CD14-positive monocyte (primary cell): ENCODE data around the gene ERF. TPM values are rescaled to one million over a fixed set of nuclear protein-coding genes. Genes with fewer than 3 reads are reported as not detected.

Experiments
- DNase-seq, 3 donors: peaks; one replicate each; pipeline ENCODE4 v3.0.0-alpha.2; 2011 to 2022
- H2AFZ ChIP-seq: 2 replicates; pipeline ENCODE4 v1.6.0; 2012; ENCODE audit warnings: mild to moderate bottlenecking, low read depth, low read length, inconsistent platforms; ENCODE audit not compliant: insufficient read depth, poor library complexity, severe bottlenecking
- H3K27ac ChIP-seq, 2 donors: 1 replicate in 1 of 2; 2 replicates in 1 of 2; pipeline ENCODE4 v1.5.1; 2012 to 2013; ENCODE audit warnings: low read length in 2 of 2, control low read depth in 1 of 2, inconsistent platforms in 1 of 2, low read depth in 1 of 2, mild to moderate bottlenecking in 1 of 2
- H3K27me3 ChIP-seq, 2 donors: one replicate each; pipeline versions ENCODE4 v1.6.0 to v1.6.1; 2011 to 2013; ENCODE audit warnings: low read length in 2 of 2; ENCODE audit not compliant: control insufficient read depth in 2 of 2, insufficient read depth in 2 of 2
- H3K36me3 ChIP-seq, 2 donors: replicated peaks in 1 of 2; 1 replicate in 1 of 2; 2 replicates in 1 of 2; pipeline versions ENCODE4 v1.5.1 to v1.6.1; 2012 to 2013; ENCODE audit warnings: low read length in 2 of 2, control low read depth in 1 of 2, inconsistent platforms in 1 of 2, mild to moderate bottlenecking in 1 of 2; ENCODE audit not compliant: insufficient read depth in 2 of 2, control insufficient read depth in 1 of 2
- H3K4me1 ChIP-seq, 2 donors: 1 replicate in 1 of 2; 2 replicates in 1 of 2; pipeline versions ENCODE4 v1.5.1 to v1.6.1; 2012 to 2013; ENCODE audit warnings: low read length in 2 of 2, control low read depth in 1 of 2, inconsistent platforms in 1 of 2, mild to moderate bottlenecking in 1 of 2, moderate library complexity in 1 of 2; ENCODE audit not compliant: insufficient read depth in 2 of 2, control insufficient read depth in 1 of 2
- H3K4me2 ChIP-seq: replicated peaks from 2 replicates; pipeline ENCODE3; 2012; ENCODE audit warnings: low read length, moderate library complexity, mild to moderate bottlenecking; ENCODE audit not compliant: poor library complexity, severe bottlenecking; ENCODE audit errors: extremely low read depth
- H3K4me3 ChIP-seq, 3 experiments: fragments of 200-600 bp in 1 of 3; sonication (generic) in 1 of 3; replicated peaks in 1 of 3; 1 replicate in 2 of 3; 2 replicates in 1 of 3; pipeline ENCODE4 v1.5.1; 2011 to 2013; ENCODE audit warnings: low read length in 3 of 3, mild to moderate bottlenecking in 3 of 3, control low read depth in 2 of 3, low read depth in 2 of 3, inconsistent platforms in 1 of 3, moderate library complexity in 1 of 3
- H3K79me2 ChIP-seq: 2 replicates; pipeline ENCODE4 v1.6.0; 2012; ENCODE audit warnings: mild to moderate bottlenecking, control low read depth, inconsistent platforms, low read length, moderate library complexity; ENCODE audit not compliant: insufficient read depth
- H3K9ac ChIP-seq: 2 replicates; pipeline ENCODE4 v1.6.0; 2017; ENCODE audit warnings: low read length, mild to moderate bottlenecking; ENCODE audit not compliant: insufficient read depth, poor library complexity, severe bottlenecking
- H3K9me3 ChIP-seq, 2 donors: replicated peaks in 1 of 2; 1 replicate in 1 of 2; 2 replicates in 1 of 2; pipeline versions ENCODE4 v1.5.1 to v1.6.1; 2012 to 2013; ENCODE audit warnings: low read length in 2 of 2, control low read depth in 1 of 2; ENCODE audit not compliant: control insufficient read depth in 1 of 2, insufficient read depth in 1 of 2
- H4K20me1 ChIP-seq: 2 replicates; pipeline ENCODE4 v1.6.0; 2012; ENCODE audit warnings: mild to moderate bottlenecking, low read length, control low read depth, moderate library complexity; ENCODE audit not compliant: insufficient read depth
- H3K27ac Mint-ChIP-seq, 7 donors: one replicate each; pipeline ENCODE4 v1.8.0; 2020; ENCODE audit warnings: mild to moderate bottlenecking in 7 of 7, mixed read lengths in 7 of 7, moderate library complexity in 6 of 7, inconsistent platforms in 2 of 7
- H3K27me3 Mint-ChIP-seq, 3 donors: one replicate each; pipeline ENCODE4 v1.8.0; 2021 to 2022; ENCODE audit warnings: low read depth in 3 of 3, mild to moderate bottlenecking in 3 of 3, mixed read lengths in 3 of 3, moderate library complexity in 3 of 3, inconsistent platforms in 1 of 3
- H3K36me3 Mint-ChIP-seq, 2 donors: one replicate each; pipeline ENCODE4 v1.8.0; 2020; ENCODE audit warnings: mixed read lengths in 2 of 2, inconsistent platforms in 1 of 2, mild to moderate bottlenecking in 1 of 2
- H3K4me1 Mint-ChIP-seq: one replicate; pipeline ENCODE4 v1.8.0; 2020; ENCODE audit warnings: mild to moderate bottlenecking, mixed read lengths
- H3K4me3 Mint-ChIP-seq, 2 donors: one replicate each; pipeline ENCODE4 v1.8.0; 2020; ENCODE audit warnings: mild to moderate bottlenecking in 2 of 2, mixed read lengths in 2 of 2, moderate library complexity in 1 of 2
- H3K9me3 Mint-ChIP-seq, 7 donors: one replicate each; pipeline ENCODE4 v1.8.0; 2020 to 2022; ENCODE audit warnings: mixed read lengths in 7 of 7, mild to moderate bottlenecking in 6 of 7, moderate library complexity in 6 of 7, inconsistent platforms in 2 of 7
- WGBS: methylation state at CpG from one replicate; pipeline ENCODE4 v1.1.5; 2013; ENCODE audit warnings: missing lambda C conversion rate; ENCODE audit not compliant: insufficient coverage; 5-methylcytosine and 5-hydroxymethylcytosine counted together
- intact Hi-C, 2 donors: fragments of 100-400 bp; cut with micrococcal nuclease; formaldehyde crosslinking; loops; one replicate each; pipeline versions ENCODE4 v1.15.0 to v1.15.1; 2023
- polyA plus RNA-seq, 3 donors: library from polyadenylated mRNA; depleted of rRNA in 1 of 3; unstranded in 2 of 3; stranded (reverse) in 1 of 3; fragments of 300-500 nt in 2 of 3; fragments of >200 nt in 1 of 3; fragmentation: Illumina TruSeq in 2 of 3; gene quantifications; 1 replicate in 2 of 3; 2 replicates in 1 of 3; pipeline ENCODE4 v1.2.3, GENCODE V29; 2012 to 2021
- TF ChIP-seq, protein P1 (sequence below): fragments of 200-600 bp; IDR thresholded peaks from one replicate; pipeline ENCODE4 v1.8.0; 2022; ENCODE audit warnings: antibody characterized with exemption, mild to moderate bottlenecking

ERF gene
- polyA plus RNA-seq, 3 donors = 2.3 to 42.6 (median 3.4) TPM

DNA sequence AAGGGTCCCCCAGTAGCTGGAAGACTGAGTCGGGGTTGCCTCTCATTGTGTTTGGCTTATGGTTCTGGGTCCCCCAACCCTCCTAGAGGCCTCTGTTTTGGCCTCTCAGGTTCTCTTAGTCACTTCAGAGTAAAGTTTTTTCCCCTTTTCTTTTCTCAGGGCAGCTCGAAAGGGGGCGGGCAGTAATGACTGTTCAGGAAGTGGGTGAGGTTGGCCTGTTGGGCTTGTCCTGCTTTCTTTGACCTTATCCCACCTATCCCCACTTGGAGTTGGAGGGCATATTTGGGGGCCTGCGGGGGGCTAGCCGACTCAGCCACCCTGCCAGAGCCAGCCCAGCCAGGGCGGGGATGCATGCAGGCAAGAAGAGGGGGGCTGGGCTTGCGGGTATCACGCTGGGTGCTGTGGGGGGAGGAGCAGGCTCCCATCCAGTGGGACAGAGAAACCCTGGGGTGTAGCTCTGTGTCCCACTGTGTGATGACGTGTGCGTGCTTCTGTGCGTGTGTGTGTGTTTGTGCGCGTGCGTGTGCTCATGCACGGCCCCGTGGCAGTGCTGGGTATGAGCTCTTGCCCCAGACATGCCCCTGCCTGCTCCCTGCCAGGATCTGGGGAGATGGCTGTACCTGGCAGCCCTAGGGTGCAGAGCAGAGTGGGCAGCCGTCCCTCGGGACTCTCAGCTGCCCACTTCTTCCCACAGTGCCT, 15.6 kb upstream of the ERF start:
- H2AFZ ChIP-seq = peak overlapping the region; percentile 26
- TF ChIP-seq, protein P1, sequence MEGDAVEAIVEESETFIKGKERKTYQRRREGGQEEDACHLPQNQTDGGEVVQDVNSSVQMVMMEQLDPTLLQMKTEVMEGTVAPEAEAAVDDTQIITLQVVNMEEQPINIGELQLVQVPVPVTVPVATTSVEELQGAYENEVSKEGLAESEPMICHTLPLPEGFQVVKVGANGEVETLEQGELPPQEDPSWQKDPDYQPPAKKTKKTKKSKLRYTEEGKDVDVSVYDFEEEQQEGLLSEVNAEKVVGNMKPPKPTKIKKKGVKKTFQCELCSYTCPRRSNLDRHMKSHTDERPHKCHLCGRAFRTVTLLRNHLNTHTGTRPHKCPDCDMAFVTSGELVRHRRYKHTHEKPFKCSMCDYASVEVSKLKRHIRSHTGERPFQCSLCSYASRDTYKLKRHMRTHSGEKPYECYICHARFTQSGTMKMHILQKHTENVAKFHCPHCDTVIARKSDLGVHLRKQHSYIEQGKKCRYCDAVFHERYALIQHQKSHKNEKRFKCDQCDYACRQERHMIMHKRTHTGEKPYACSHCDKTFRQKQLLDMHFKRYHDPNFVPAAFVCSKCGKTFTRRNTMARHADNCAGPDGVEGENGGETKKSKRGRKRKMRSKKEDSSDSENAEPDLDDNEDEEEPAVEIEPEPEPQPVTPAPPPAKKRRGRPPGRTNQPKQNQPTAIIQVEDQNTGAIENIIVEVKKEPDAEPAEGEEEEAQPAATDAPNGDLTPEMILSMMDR = no peak

DNA sequence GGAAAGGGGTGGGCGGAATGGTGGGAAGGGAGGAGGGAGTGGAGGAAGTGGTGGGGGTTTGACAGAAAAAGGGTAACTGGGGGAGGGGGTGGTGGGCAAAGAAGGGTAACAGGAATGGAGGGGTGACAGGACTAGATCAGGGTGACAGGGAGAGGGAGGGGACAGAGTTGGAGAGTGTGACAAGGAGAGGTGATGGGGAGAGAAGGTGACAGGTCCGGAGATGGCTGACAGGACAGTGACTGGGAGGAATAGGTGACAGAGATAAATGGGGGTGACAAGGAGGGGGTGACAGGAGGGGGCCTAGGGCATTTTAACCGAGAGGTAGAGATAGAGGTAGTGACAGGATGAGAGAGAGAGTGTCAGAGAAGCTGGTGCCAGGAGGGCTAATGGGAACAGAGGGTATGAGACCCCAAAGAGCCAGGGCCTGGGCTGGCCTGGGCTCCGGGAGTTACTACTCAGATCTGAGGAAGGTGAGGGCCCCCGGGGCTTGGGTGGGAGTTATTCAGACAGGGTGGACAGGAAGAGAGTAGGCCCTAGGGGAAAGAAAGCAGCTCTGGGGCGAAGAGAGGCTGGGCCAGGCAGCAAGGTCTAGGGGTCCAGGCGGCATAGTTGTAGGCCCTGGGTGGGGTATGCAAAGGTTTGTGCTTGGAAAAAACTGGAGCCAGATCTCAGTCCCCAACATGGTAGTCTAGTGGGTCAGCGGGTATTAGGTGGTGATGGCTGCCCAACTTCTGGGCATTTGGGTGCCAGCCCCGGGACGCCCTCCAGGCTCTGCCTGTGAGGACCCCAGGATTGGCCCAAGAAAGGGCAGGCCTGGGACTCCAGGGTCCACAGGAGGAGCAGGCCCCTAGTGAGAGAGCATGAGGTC, 14.8 kb upstream of the ERF start:
- Histone ChIP-seq H3K27ac (peak overlapping the region; percentile 90 to 95), H2AFZ (no peak overlapping the region)

More for the DNA sequence above, 15.6 kb upstream of the ERF start:
- H3K9ac ChIP-seq = peak overlapping the region; percentile 78
- H3K9me3 ChIP-seq = no peaks in the 10 kb centered on the region
- H3K9me3 Mint-ChIP-seq = peaks cover 0 to 2% (median 0%) of the 10 kb centered on the region in 7 donors
- no peaks in the 10 kb centered on the region for H3K27me3 ChIP-seq
- H3K79me2 ChIP-seq = peaks cover 59% of the 10 kb centered on the region
- peak overlapping the region; percentile 80 for H3K4me2 ChIP-seq
- peak overlapping the region in 4 of 7 donors; percentile 98 to 99 (median 99) for H3K27ac Mint-ChIP-seq
- peak overlapping the region; percentile 90 to 95 for H3K27ac ChIP-seq
- H4K20me1 ChIP-seq = peaks cover 25% of the 10 kb centered on the region
- H3K36me3 ChIP-seq = peaks cover 36% of the 10 kb centered on the region in 2 donors
- H3K27me3 Mint-ChIP-seq = peaks cover 0 to 5% (median 0%) of the 10 kb centered on the region in 3 donors
- DNase-seq = peak; percentile 82 to 91 (median 84)
- 0% methylated on average over 4 of the region's 18 CpGs for WGBS
- peaks cover 27 to 39% of the 10 kb centered on the region in 2 donors for H3K36me3 Mint-ChIP-seq
- peak overlapping the region; percentile 84 to 95 for H3K4me3 Mint-ChIP-seq
- H3K4me1 ChIP-seq = peaks cover 30 to 42% of the 10 kb centered on the region in 2 donors
- intact Hi-C loops = no loop called here
- peaks cover 39% of the 10 kb centered on the region for H3K4me1 Mint-ChIP-seq
- H3K4me3 ChIP-seq = peak overlapping the region; percentile 65 to 88 (median 73)

More for the DNA sequence above, 14.8 kb upstream of the ERF start:
- 36% methylated on average over 10 of the region's 10 CpGs for WGBS
- no peak for DNase-seq
- H3K4me1 Mint-ChIP-seq = peaks cover 32% of the 10 kb centered on the region
- peaks cover 28 to 30% of the 10 kb centered on the region in 2 donors for H3K36me3 ChIP-seq
- intact Hi-C loops = loop anchor here (2.0 kb wide), 2 partner anchors 13 to 15 kb away; partner anchors contain the start of gene ERF (in 2 of the 2)
- H3K36me3 Mint-ChIP-seq = peaks cover 21 to 32% of the 10 kb centered on the region in 2 donors
- TF ChIP-seq, protein P1 = no peak
- peak overlapping the region; percentile 84 to 95 for H3K4me3 Mint-ChIP-seq
- H4K20me1 ChIP-seq = peaks cover 18% of the 10 kb centered on the region
- H3K27me3 ChIP-seq = no peaks in the 10 kb centered on the region
- no peaks in the 10 kb centered on the region for H3K9me3 ChIP-seq
- H3K4me1 ChIP-seq = peaks cover 30 to 35% of the 10 kb centered on the region in 2 donors
- peak overlapping the region in 4 of 7 donors; percentile 98 to 99 (median 99) for H3K27ac Mint-ChIP-seq
- H3K4me3 ChIP-seq = peak overlapping the region; percentile 65 to 88 (median 73)
- H3K9ac ChIP-seq = peak overlapping the region; percentile 78
- H3K27me3 Mint-ChIP-seq = peaks cover 0 to 1% (median 0%) of the 10 kb centered on the region in 3 donors
- peaks cover 0 to 2% (median 0%) of the 10 kb centered on the region in 7 donors for H3K9me3 Mint-ChIP-seq
- H3K4me2 ChIP-seq = peak overlapping the region; percentile 80
- peaks cover 52% of the 10 kb centered on the region for H3K79me2 ChIP-seq
